Kidney (tissue), 14 donors: ENCODE measurements around the gene LEUTX. TPM values are rescaled to one million over a fixed set of nuclear protein-coding genes. Genes with fewer than 3 reads are reported as not detected.

Experiments used
- DNase-seq, 5 donors: peaks; one replicate each; pipeline ENCODE4 v3.0.0-alpha.2; 2013 to 2020
- FAIRE-seq: peaks from 2 replicates; lab custom pipeline; 2012; peaks lifted over from hg19 to GRCh38; lab: Jason Lieb, UNC
- H3K27ac ChIP-seq, 2 donors: one replicate each; pipeline ENCODE4 v1.7.0; 2013; ENCODE audit warnings: low read depth in 2 of 2, low read length in 2 of 2, inconsistent platforms in 1 of 2
- H3K27me3 ChIP-seq: one replicate; pipeline ENCODE4 v1.7.1; 2013; ENCODE audit warnings: low read length, inconsistent platforms; ENCODE audit not compliant: control insufficient read depth, insufficient read depth
- H3K36me3 ChIP-seq, 3 donors: one replicate each; pipeline versions ENCODE4 v1.7.0 to v1.7.1; 2013; ENCODE audit warnings: low read length in 3 of 3, control low read depth in 1 of 3, inconsistent platforms in 1 of 3; ENCODE audit not compliant: insufficient read depth in 3 of 3, control insufficient read depth in 2 of 3
- H3K4me1 ChIP-seq, 3 donors: one replicate each; pipeline versions ENCODE4 v1.7.0 to v1.7.1; 2013; ENCODE audit warnings: low read length in 3 of 3, inconsistent platforms in 1 of 3, low read depth in 1 of 3; ENCODE audit not compliant: control insufficient read depth in 2 of 3, insufficient read depth in 2 of 3
- H3K4me3 ChIP-seq, 3 donors: one replicate each; pipeline versions ENCODE4 v1.7.0 to v1.8.1; 2013; ENCODE audit warnings: low read length in 3 of 3, control low read depth in 1 of 3, inconsistent platforms in 1 of 3
- H3K9ac ChIP-seq, 3 donors: one replicate each; pipeline versions ENCODE4 v1.7.0 to v1.7.1; 2013; ENCODE audit warnings: low read length in 3 of 3, control low read depth in 1 of 3, inconsistent platforms in 1 of 3
- H3K9me3 ChIP-seq, 3 donors: one replicate each; pipeline versions ENCODE4 v1.7.0 to v1.7.1; 2013; ENCODE audit warnings: low read length in 3 of 3, control low read depth in 1 of 3, inconsistent platforms in 1 of 3; ENCODE audit not compliant: control insufficient read depth in 2 of 3, insufficient read depth in 1 of 3
- intact Hi-C: fragments of 100-400 bp; cut with DNase I; formaldehyde crosslinking; loops from one replicate; pipeline ENCODE4 v1.11.1; 2022
- polyA plus RNA-seq: library from polyadenylated mRNA; stranded (reverse); fragments of 350-450 nt; fragmentation: Illumina TruSeq; extraction: RNeasy Lipid Tissue Mini Kit (QIAGEN cat#74804); gene quantifications from one replicate; pipeline ENCODE4 v1.2.3, GENCODE V29; 2014; ENCODE audit warnings: low read depth, low replicate concordance; ENCODE audit not compliant: insufficient read depth
- total RNA-seq: library from RNA; stranded (reverse); fragmentation: NEBNext Ultra II Directional; extraction: Animal tissue kit (Norgen Biotek cat#: 25700); gene quantifications from one replicate; pipeline ENCODE4 v1.2.1, GENCODE V29; 2021
- TF ChIP-seq, protein P1 (sequence below): IDR thresholded peaks from 3 replicates; pipeline ENCODE4 v1.5.1; 2012; ENCODE audit warnings: mild to moderate bottlenecking, moderate library complexity, borderline replicate concordance; ENCODE audit not compliant: insufficient read depth; ENCODE audit errors: extremely low read depth
- donor health status: control.
- donor health status: control.
- donor health status: control.
- donor health status: control.
- donor health status: control.
- donor health status: DM: yes; HTN: yes; CAD: no.
- donor health status: Normal renal cell carcinoma (clear cell type).

The LEUTX gene
- total and polyA plus RNA-seq, 2 donors from 2014 or later: not detected

DNA sequence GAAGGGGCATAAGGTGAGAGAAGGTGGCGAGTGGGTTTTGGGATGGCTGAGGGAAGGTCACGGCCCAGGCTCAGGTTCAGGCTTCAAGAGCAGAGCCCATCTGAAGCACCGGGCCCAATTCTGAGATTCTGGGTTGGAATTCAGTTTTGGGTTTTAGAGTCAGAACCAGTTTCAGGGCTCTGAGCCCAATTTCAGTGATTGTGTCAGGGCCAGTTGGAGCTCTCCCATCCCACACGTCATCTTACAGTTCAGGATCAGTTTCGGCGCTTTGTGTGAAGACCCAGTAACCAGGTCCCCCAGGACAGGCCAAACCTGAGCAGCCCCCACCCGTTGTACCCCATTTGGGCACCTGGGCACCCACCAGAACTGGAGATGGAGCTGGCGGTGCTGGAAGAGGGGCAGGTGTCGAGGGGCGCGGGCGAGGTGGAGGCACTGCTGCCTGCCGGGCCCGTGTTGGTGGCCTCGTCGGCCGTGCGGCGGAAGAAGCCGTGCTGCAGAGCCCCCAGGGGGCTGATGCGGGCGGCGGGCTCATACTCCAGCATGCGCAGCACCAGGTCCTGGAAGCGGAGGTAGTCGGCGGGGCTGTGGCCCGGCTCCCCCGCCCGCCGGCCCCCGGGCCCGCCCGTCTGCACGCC is 47.8 kb downstream of the LEUTX start:
- H3K36me3 ChIP-seq: peaks cover 10 to 44% (median 23%) of the 10 kb centered on the region in 3 donors

GRCh38 chr19:39827216-39827615 is 48.6 kb downstream of the LEUTX start:
- Histone ChIP-seq H3K4me3 (no peak overlapping the region), H3K9me3 (no peaks in the 10 kb centered on the region), H3K27ac (no peak overlapping the region), H3K9ac (no peak overlapping the region), H3K27me3 (no peaks in the 10 kb centered on the region), H3K36me3 (peaks cover 10 to 44% (median 23%) of the 10 kb centered on the region in 3 donors), H3K4me1 (peaks cover 0 to 10% (median 5%) of the 10 kb centered on the region in 3 donors)
- intact Hi-C loops: no loop called here
- peak in 1 of 5 donors; percentile 60 for DNase-seq
- FAIRE-seq: no peak
- TF ChIP-seq, protein P1, sequence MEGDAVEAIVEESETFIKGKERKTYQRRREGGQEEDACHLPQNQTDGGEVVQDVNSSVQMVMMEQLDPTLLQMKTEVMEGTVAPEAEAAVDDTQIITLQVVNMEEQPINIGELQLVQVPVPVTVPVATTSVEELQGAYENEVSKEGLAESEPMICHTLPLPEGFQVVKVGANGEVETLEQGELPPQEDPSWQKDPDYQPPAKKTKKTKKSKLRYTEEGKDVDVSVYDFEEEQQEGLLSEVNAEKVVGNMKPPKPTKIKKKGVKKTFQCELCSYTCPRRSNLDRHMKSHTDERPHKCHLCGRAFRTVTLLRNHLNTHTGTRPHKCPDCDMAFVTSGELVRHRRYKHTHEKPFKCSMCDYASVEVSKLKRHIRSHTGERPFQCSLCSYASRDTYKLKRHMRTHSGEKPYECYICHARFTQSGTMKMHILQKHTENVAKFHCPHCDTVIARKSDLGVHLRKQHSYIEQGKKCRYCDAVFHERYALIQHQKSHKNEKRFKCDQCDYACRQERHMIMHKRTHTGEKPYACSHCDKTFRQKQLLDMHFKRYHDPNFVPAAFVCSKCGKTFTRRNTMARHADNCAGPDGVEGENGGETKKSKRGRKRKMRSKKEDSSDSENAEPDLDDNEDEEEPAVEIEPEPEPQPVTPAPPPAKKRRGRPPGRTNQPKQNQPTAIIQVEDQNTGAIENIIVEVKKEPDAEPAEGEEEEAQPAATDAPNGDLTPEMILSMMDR: no peak

More for the DNA sequence above, 47.8 kb downstream of the LEUTX start:
- TF ChIP-seq, protein P1: no peak
- intact Hi-C loops: no loop called here
- no peaks in the 10 kb centered on the region for H3K27me3 ChIP-seq
- peaks cover 0 to 8% (median 5%) of the 10 kb centered on the region in 3 donors for H3K4me1 ChIP-seq
- H3K4me3 ChIP-seq: no peak overlapping the region
- peak in 1 of 5 donors; percentile 51 for DNase-seq
- H3K27ac ChIP-seq: no peak overlapping the region
- H3K9ac ChIP-seq: no peak overlapping the region
- no peaks in the 10 kb centered on the region for H3K9me3 ChIP-seq
- FAIRE-seq: no peak

GRCh38 chr19:39828015-39828653 is 49.5 kb downstream of the LEUTX start:
- Histone ChIP-seq H3K9me3 (no peaks in the 10 kb centered on the region), H3K36me3 (peaks cover 10 to 44% (median 23%) of the 10 kb centered on the region in 3 donors), H3K4me3 (no peak overlapping the region), H3K27me3 (no peaks in the 10 kb centered on the region), H3K4me1 (peaks cover 0 to 18% (median 12%) of the 10 kb centered on the region in 3 donors), H3K27ac (no peak overlapping the region), H3K9ac (no peak overlapping the region)
- DNase-seq: peak in 1 of 5 donors; percentile 53
- FAIRE-seq: no peak
- TF ChIP-seq, protein P1: no peak
- intact Hi-C loops: no loop called here
